DMS114 treated with DMSO at 0.1 percent for 48 hours (cell line): Measurements from ENCODE around the gene PTPRD.

ENCODE experiments used
- DNase-seq: peaks from one replicate; lab custom pipeline; 2025; ENCODE audit not compliant: unreplicated experiment; lab: John Stamatoyannopoulos, UW

Gene PTPRD

GRCh38 chr9:9774471-9774870 is 838.3 kb downstream of the PTPRD start:
- DNase-seq = no peak

DNA sequence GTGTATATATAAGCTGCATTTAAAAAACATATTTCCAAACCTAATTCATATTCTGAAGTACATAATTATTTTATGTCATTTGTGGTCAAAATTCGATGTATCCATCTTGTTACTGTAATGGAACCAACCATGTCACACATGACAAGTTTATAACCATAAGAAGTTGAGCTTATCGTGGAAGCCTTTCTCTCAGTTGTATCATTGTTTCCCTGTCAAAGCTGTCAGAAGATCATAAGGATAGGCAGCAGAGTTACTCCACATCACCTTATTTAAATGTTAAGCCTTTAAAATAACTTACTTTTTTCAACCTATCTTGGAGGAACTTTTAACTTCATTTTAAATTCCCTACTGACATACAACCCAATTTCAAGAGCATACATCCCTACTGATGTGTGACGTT is 841.5 kb downstream of the PTPRD start:
- no peak for DNase-seq

DNA sequence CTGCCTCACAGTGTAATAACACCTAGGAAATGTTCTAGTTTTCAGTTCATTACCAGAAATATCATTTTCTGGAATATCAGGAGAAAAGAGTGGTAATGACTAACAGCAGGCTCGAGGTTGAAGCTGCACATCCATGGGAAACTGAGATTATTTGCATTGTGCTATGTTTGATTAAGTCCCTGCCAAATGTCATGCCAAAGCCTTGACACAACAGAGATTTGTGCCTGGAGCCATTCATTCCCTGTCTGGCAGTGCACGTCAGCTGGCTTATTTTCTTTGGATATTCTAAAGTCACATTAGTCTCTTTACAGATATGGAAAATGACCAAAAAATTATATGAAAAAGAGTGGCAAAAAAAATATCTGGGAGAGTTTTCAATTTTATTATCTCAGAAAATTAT is 848.0 kb downstream of the PTPRD start:
- DNase-seq = no peak

DNA sequence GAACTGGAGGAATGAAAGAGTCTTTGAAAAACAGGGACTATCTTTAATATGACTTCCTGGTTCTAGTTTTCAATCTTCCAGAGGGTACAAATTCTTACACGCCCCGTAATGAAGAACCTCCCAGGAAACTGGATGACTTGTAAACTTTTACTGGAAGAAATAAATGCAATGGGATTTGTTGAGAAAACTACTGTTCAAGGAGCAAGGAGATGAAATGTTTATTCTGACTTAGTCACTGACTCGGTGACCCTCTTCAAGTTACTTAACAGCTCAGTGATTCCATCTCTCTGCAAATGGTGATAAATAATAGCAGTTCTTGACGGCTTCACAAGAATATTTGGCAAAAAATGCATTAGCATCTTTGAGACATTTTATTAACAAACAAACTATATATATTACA is 858.6 kb downstream of the PTPRD start:
- DNase-seq = no peak

GRCh38 chr9:9753266-9753665 is 859.5 kb downstream of the PTPRD start:
- DNase-seq = no peak

DNA sequence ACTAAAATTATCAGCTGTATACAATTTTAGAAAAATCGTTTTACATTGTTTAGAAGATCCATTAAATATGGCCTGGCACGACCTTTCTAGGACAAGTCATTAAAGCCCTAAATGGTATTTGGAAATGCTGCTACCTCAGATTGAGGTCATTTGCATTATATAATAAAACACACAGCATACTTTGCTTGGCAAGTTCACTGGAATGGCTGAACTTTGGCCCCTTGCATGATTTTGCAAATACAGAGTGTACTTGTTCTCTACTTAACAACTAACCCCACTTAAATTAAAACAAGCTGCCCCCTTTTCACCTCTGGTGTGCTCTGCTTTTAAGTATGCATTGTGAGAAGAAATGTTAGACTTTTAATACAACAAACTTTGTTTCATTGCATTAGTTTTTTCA is 860.1 kb downstream of the PTPRD start:
- DNase-seq = no peak

DNA sequence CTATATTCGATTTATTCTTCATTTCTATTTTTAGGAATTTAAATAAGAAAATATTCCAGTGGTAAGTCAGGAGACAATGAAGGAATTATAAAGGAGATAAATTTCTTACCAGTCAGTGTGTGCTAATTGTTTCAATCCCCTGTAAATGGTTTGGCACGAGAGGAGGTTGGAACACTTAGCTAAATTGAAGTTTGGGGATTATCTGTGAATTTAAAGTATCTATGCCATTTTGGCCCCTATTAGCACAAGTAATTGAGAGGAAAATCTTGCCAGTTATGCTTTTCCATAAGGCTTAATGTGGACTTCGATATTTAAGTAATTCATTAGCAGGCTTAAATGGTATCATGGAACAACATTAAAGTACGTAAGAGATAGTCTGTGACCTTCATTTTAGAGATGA is 860.8 kb downstream of the PTPRD start:
- DNase-seq = no peak

- DNase-seq = no peak
These were observed 862.1 kb downstream of the PTPRD start for GRCh38 chr9:9750719-9751118.

DNA sequence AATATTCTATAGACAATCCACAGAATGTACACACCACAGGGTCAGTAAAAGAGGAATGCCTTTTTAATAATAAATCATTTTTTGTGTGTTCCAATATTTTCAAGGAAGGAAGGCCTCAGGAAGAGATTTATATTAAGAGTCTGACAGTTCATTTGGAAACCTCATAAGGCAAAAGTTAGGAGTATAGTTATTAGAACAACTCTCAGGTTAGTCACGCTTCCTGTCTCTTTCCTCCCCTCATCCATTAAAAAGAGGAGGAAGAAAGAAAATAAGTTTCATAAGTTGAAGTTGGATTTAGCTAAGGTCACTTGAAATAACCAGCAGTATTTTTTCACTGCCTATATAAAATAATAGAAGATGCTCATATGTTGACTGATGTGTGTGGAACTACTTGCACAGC is 863.2 kb downstream of the PTPRD start:
- no peak for DNase-seq

DNA sequence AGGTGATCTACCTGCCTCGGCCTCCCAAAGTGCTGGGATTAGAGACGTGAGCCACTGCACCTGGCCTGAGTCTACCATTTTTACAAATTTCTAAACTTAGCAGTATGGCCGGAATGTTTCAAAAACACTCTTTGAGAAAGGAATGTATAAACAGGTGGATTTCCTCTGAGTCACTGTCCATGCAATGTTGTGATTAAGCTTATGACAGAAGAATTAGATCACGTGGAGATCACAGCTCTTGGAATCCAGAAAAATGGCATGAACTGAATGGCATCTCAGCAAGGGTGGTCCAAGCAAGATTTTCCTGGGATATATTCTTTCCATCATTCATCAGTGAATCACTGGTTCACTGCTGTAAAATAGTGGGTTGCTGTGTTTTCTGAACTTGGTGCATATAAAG is 865.0 kb downstream of the PTPRD start:
- DNase-seq = no peak

GRCh38 chr9:9746826-9747225 is 866.0 kb downstream of the PTPRD start:
- DNase-seq = no peak

DNA sequence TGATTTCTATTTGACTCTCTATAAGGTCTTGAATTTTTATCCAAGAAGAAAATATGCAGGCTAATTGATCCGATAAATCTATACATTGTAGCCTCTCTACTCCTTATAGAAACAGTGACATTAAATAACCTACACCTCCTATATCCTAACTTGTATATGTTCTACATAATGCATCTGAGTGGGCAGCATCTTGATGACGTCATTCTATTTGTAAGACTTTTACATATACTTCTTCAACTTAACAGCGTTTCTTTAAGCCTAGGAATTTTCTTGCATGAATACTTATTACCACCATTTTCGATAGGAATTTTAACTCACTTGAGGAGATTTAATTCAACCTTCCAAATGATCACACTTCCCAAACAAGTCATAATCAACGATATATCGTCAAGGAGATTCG is 869.0 kb downstream of the PTPRD start:
- DNase-seq = no peak

GRCh38 chr9:9730174-9730573 is 882.6 kb downstream of the PTPRD start:
- no peak for DNase-seq

- DNase-seq = no peak
These were observed 883.7 kb downstream of the PTPRD start for GRCh38 chr9:9729082-9729481.

DNA sequence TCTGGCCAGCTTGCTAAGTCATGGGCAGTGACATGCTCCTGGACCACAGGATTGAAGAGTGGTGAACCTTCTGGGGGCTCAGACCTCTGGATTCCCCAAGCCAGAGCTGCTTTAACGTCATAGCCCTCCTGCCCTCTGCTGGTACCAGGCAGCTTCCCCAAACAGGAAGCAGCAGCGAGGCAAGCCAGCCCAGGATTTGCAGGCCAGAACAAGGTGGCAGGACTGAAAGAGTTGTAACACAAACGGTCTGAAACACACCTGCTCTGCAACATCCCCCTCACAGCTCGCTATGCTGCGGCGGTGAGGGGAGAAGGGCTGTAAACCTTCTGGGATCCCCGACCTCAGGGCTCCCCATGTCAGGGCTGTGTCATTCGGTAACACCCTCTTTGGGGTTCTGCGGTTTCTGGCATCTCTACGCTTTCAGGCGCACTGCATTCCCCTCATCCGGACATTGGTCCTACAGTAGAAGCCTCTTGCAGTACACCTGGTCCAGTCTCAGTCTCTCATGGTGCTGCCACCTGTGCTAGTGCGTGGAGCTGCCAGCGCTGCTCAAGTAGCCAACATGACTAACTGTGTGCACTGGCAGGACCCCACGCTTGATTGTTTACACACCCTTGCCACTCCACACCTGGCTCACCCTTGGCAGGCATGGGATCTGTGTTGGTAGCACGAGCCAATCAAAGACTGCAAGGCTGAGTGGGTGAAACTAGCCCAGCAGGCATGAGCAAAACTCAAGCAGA is 893.3 kb downstream of the PTPRD start:
- no peak for DNase-seq

DNA sequence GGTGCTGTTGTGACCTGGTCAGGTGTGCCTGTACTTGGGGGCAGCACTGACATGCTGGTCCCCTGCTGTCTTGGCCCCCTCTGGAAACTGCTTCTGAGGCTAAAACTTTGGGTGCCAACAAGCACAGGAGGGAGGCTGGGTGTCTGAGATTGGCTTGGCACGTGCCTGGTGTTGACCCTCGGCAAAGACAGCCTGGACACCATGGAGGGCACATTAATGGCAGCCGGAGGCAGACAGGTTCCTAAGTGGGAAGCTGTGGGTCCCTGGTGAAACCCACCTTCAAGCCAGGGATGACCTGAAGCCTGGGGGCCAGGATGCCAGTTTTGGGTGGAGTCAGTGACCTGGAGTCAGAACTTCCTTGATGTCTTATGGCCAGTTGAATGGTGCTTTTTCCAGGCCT is 894.1 kb downstream of the PTPRD start:
- DNase-seq = no peak

DNA sequence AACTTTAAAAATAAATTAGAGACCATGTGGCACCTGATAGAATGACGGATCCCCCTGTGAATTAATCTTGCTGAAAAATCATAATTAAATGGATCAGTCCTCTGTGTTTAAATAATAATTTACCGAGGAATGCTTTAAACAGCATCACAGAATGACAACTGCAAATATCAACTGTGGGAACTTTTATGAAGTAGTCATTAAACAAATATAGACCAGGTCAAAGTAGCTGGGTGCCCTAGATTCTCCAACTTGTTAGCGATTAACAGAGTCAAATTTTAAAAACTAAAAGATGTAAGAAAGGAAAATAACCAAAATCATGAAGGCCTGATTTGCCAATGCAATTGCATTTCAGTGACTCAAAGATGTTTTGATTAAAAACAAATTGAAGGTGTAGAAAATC is 933.4 kb downstream of the PTPRD start:
- DNase-seq = no peak

GRCh38 chr9:9674461-9674860 is 938.3 kb downstream of the PTPRD start:
- DNase-seq = no peak

GRCh38 chr9:9670454-9670853 is 942.3 kb downstream of the PTPRD start:
- DNase-seq = no peak

DNA sequence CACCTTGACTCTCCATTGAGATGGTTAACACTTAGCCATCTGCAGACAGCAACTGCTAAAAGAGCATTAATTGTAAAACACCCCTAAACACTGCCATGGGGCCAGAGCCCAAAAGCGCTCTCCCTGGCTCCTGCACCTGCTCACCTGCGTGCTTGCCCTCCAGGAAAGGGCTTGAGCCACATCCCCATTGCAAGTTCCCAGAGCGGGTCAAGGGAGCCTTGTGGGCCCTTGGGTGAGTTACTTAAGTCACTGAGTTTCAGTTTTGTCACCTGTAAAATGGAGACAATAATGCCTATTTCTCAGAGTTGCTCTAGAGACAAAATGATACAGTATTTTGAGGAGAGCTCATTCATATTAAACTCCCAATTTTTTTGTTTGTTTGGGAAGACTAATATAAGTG is 967.8 kb downstream of the PTPRD start:
- no peak for DNase-seq

DNA sequence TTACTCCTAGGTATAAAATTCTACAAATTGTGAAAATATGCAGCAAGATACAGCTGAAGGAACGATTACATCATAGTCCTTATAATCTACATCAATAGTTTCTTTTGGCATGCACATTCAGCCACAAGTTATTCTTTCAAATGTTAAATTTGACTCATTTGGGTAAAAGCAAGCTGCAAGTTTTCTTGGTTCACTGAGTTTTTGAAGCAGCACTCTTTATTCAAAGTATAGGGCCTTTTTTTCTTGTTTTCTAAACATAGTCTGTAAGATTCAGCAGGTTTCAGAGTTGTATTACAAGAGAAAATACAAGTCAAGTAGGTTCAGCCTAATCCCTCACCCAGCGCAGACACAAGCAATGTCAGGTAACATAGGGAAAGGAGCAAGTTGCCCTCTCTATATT is 981.5 kb downstream of the PTPRD start:
- no peak for DNase-seq

DNA sequence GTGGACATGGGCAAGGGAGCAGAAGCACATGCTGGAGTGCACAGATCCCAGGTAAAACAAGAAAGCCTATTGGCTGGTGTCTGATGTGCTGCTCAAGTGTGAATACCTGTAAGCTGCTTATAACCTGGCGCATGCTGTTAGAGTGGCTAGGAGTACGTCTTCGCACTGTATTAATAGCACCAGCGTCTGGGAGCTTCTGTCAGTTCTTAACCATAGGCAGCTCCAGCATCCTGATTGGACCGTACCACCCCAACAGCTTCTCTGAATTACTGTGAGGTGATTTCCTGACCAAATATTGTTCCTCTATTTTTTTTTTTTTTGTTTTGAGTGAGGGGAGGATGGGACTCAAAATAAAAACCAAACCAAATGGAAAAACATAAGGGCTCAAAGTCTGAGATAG is 987.6 kb downstream of the PTPRD start:
- DNase-seq = no peak

GRCh38 chr9:9623506-9623905 is 989.3 kb downstream of the PTPRD start:
- DNase-seq = no peak
